HG03342 (cell line): ENCODE measurements around the gene PSMD11.
A peak's percentile ranks its signal among the peaks of the same experiment; 100 is the strongest.
"Not testable (repeated sequence)": the region's sequence is repeated elsewhere in the genome, so short reads cannot be mapped to it uniquely, and the experiment has no call there.

Experiments used
- ATAC-seq: cut with Tn5 transposase; IDR thresholded peaks from one replicate; pipeline ENCODE4 v1.9.1; 2021; ENCODE audit warnings: mild to moderate bottlenecking, moderate library complexity; ENCODE audit not compliant: unreplicated experiment

Gene PSMD11

GRCh38 chr17:32510466-32510865, 66.2 kb downstream of the PSMD11 start:
- ATAC-seq, result no peak

GRCh38 chr17:32512328-32512727, 68.0 kb downstream of the PSMD11 start:
- ATAC-seq, result no peak

GRCh38 chr17:32513579-32513978, 69.3 kb downstream of the PSMD11 start:
- ATAC-seq, result no peak

- ATAC-seq, result no peak
These were observed 70.3 kb downstream of the PSMD11 start for GRCh38 chr17:32514606-32515005.

- no peak for ATAC-seq
These were observed 71.5 kb downstream of the PSMD11 start for GRCh38 chr17:32515677-32516383.

GRCh38 chr17:32516450-32516849, 72.1 kb downstream of the PSMD11 start:
- no peak for ATAC-seq

GRCh38 chr17:32516940-32517701, 72.8 kb downstream of the PSMD11 start:
- ATAC-seq, result no peak

GRCh38 chr17:32517982-32518381, 73.7 kb downstream of the PSMD11 start:
- no peak for ATAC-seq

- no peak for ATAC-seq
These were observed 74.4 kb downstream of the PSMD11 start for GRCh38 chr17:32518646-32519227.

- ATAC-seq, result no peak
These were observed 75.2 kb downstream of the PSMD11 start for GRCh38 chr17:32519228-32520103.

GRCh38 chr17:32520104-32520701, 75.9 kb downstream of the PSMD11 start:
- ATAC-seq, result no peak

GRCh38 chr17:32520737-32521404, 76.6 kb downstream of the PSMD11 start:
- no peak for ATAC-seq

- ATAC-seq, result peak; percentile 63
These were observed 78.8 kb downstream of the PSMD11 start for GRCh38 chr17:32523017-32523680.

GRCh38 chr17:32523827-32524552, 79.7 kb downstream of the PSMD11 start:
- peak; percentile 52 for ATAC-seq

GRCh38 chr17:32524553-32524880, 80.2 kb downstream of the PSMD11 start:
- not testable (repeated sequence) for ATAC-seq

- no peak for ATAC-seq
These were observed 80.8 kb downstream of the PSMD11 start for GRCh38 chr17:32525122-32525521.

GRCh38 chr17:32527146-32527545, 82.8 kb downstream of the PSMD11 start:
- ATAC-seq, result no peak

- ATAC-seq, result no peak
These were observed 84.5 kb downstream of the PSMD11 start for GRCh38 chr17:32528825-32529224.

GRCh38 chr17:32529604-32530003, 85.3 kb downstream of the PSMD11 start:
- ATAC-seq, result no peak
